NB4 (cell line): ENCODE results near the gene INPP5D.
"Not testable (repeated sequence)": the region's sequence is repeated elsewhere in the genome, so short reads cannot be mapped to it uniquely, and the experiment has no call there.

Experiments used
- DNase-seq: peaks from one replicate; pipeline ENCODE4 v3.0.0; 2010; ENCODE audit warnings: low read depth
- H3K4me3 ChIP-seq: one replicate; pipeline ENCODE4 v1.5.1; 2011; ENCODE audit warnings: mild to moderate bottlenecking, low read depth, low read length, moderate library complexity
- CTCF ChIP-seq: IDR thresholded peaks from one replicate; pipeline ENCODE4 v1.5.1; 2012; ENCODE audit warnings: low read depth, low read length
- MAX ChIP-seq: IDR thresholded peaks from 2 replicates; pipeline ENCODE4 v1.6.1; 2011; ENCODE audit warnings: low read depth, low read length
- MYC ChIP-seq: IDR thresholded peaks from 2 replicates; pipeline ENCODE4 v1.6.1; 2011; ENCODE audit warnings: low read depth, low read length
- POLR2A ChIP-seq: IDR thresholded peaks from 2 replicates; pipeline ENCODE4 v1.6.1; 2011; ENCODE audit warnings: mild to moderate bottlenecking; ENCODE audit not compliant: insufficient read length; ENCODE audit errors: extremely low read depth

Gene INPP5D

GRCh38 chr2:233048569-233049193, 11.5 kb upstream of the INPP5D start:
- H3K4me3 ChIP-seq: no peak overlapping the region
- no peak for DNase-seq
- TF ChIP-seq POLR2A (no peak), MAX (no peak), CTCF (no peak), MYC (no peak)

GRCh38 chr2:233049194-233049761, 10.9 kb upstream of the INPP5D start:
- TF ChIP-seq POLR2A (no peak), MAX (no peak), CTCF (no peak), MYC (no peak)
- H3K4me3 ChIP-seq: no peak overlapping the region
- DNase-seq: no peak

GRCh38 chr2:233051241-233052149, 8.6 kb upstream of the INPP5D start:
- peak; percentile 33 for DNase-seq
- no peak for TF ChIP-seq MAX
- no peak for TF ChIP-seq MYC
- no peak for TF ChIP-seq POLR2A
- no peak for TF ChIP-seq CTCF
- no peak overlapping the region for H3K4me3 ChIP-seq

GRCh38 chr2:233052517-233052916, 7.6 kb upstream of the INPP5D start:
- not testable (repeated sequence) for H3K4me3 ChIP-seq, DNase-seq

GRCh38 chr2:233053928-233054784, 6.0 kb upstream of the INPP5D start:
- TF ChIP-seq MYC (no peak), POLR2A (no peak), CTCF (peak; percentile 95), MAX (no peak)
- H3K4me3 ChIP-seq: no peak overlapping the region
- DNase-seq: peak; percentile 70

- TF ChIP-seq CTCF (no peak), MAX (no peak), POLR2A (no peak), MYC (no peak)
- no peak overlapping the region for H3K4me3 ChIP-seq
- DNase-seq: no peak
These were observed 4.8 kb upstream of the INPP5D start for GRCh38 chr2:233055362-233055761.
